PC-3 (cell line): ENCODE data around the gene RNF225. TPM values are rescaled to one million over a fixed set of nuclear protein-coding genes. Genes with fewer than 3 reads are reported as not detected.

Experiments used
- ATAC-seq: fragments of 200-7000 bp; cut with Tn5 transposase; 2 replicates; pipeline ENCODE4 v1.9.1; 2020; ENCODE audit warnings: mild to moderate bottlenecking, moderate library complexity
- BruUV-seq: library from RNA; stranded (reverse); fragments of 400-500 nt; replicated peaks from 2 replicates; lab custom pipeline; 2021; lab: Mats Ljungman, UMichigan
- CTCF ChIA-PET: fragments of 300-600 bp; sonication (Branson Sonifier 250); formaldehyde crosslinking; loops from one replicate; lab custom pipeline; 2022; ENCODE audit warnings: antibody characterized with exemption; lab: Charles Lee
- POLR2A ChIA-PET: fragments of 300-600 bp; sonication (Branson Sonifier 250); formaldehyde crosslinking; loops from one replicate; lab custom pipeline; 2022; ENCODE audit warnings: antibody characterized with exemption; ENCODE audit not compliant: unreplicated experiment; lab: Charles Lee
- DNase-seq: peaks from one replicate; pipeline ENCODE4 v3.0.0-alpha.2; 2015
- H2AFZ ChIP-seq: fragments of 300-600 bp; sonication (generic); 2 replicates; pipeline ENCODE4 v1.6.0; 2016; ENCODE audit warnings: antibody characterized with exemption, low read length
- H3F3A ChIP-seq: fragments of 300-600 bp; sonication (generic); one replicate; pipeline ENCODE4 v1.6.0; 2017; ENCODE audit warnings: antibody characterized with exemption, low read length, control low read depth, mild to moderate bottlenecking; ENCODE audit not compliant: unreplicated experiment
- H3K27ac ChIP-seq: fragments of 300-600 bp; sonication (generic); 2 replicates; pipeline ENCODE4 v1.5.1; 2016; ENCODE audit warnings: mild to moderate bottlenecking, low read length
- H3K27me3 ChIP-seq: fragments of 300-600 bp; sonication (generic); 2 replicates; pipeline ENCODE4 v1.6.1; 2016; ENCODE audit warnings: low read length, mixed read lengths
- H3K36me3 ChIP-seq: fragments of 300-600 bp; sonication (generic); 2 replicates; pipeline ENCODE4 v1.6.1; 2016; ENCODE audit warnings: low read depth, mixed run types, low read length, mixed read lengths
- H3K4me1 ChIP-seq: fragments of 300-600 bp; sonication (generic); 2 replicates; pipeline ENCODE4 v1.5.1; 2016; ENCODE audit warnings: low read length; ENCODE audit not compliant: insufficient read depth
- H3K4me2 ChIP-seq: fragments of 300-600 bp; sonication (generic); 2 replicates; pipeline ENCODE4 v1.6.0; 2016; ENCODE audit warnings: low read length
- H3K4me3 ChIP-seq: fragments of 300-600 bp; sonication (generic); 2 replicates; pipeline ENCODE4 v1.5.1; 2016; ENCODE audit warnings: mild to moderate bottlenecking, low read length, mixed read lengths
- H3K79me2 ChIP-seq: fragments of 300-600 bp; sonication (generic); 2 replicates; pipeline ENCODE4 v1.6.1; 2017; ENCODE audit warnings: low read length, mixed read lengths
- H3K9ac ChIP-seq: fragments of 300-600 bp; sonication (generic); 2 replicates; pipeline ENCODE4 v1.6.0; 2016; ENCODE audit warnings: mild to moderate bottlenecking, low read length
- H3K9me2 ChIP-seq: fragments of 300-600 bp; sonication (generic); replicated peaks from 2 replicates; pipeline ENCODE4 v1.6.1; 2016; ENCODE audit warnings: mixed run types, low read length, mixed read lengths
- H3K9me3 ChIP-seq: fragments of 300-600 bp; sonication (generic); 2 replicates; pipeline ENCODE4 v1.6.1; 2016; ENCODE audit warnings: low read length, mixed read lengths
- H4K20me1 ChIP-seq: fragments of 300-600 bp; sonication (generic); 2 replicates; pipeline ENCODE4 v1.6.1; 2016; ENCODE audit warnings: low read length, mixed read lengths
- CTCF ChIP-seq: fragments of 300-600 bp; sonication (generic); conservative IDR thresholded peaks from 2 replicates; pipeline ENCODE4 v1.5.1; 2017; ENCODE audit warnings: antibody characterized with exemption, low read depth, mild to moderate bottlenecking, low read length
- EZH2 ChIP-seq: fragments of 300-600 bp; sonication (generic); IDR thresholded peaks from one replicate; pipeline ENCODE4 v1.6.1; 2017; ENCODE audit warnings: antibody characterized with exemption, mild to moderate bottlenecking, low read length; ENCODE audit not compliant: unreplicated experiment
- EZH2phosphoT487 ChIP-seq: fragments of 300-600 bp; sonication (generic); IDR thresholded peaks from 2 replicates; pipeline ENCODE4 v1.6.1; 2018; ENCODE audit warnings: mild to moderate bottlenecking, antibody characterized with exemption, low read length, borderline replicate concordance
- intact Hi-C: fragments of 100-400 bp; cut with micrococcal nuclease; formaldehyde crosslinking; loops from 2 replicates; pipeline ENCODE4 v1.9.0; 2023
- total RNA-seq: library from RNA; depleted of rRNA; stranded (reverse); fragments of >200 nt; gene quantifications from 2 replicates; pipeline ENCODE4 v1.2.3, GENCODE V29; 2014

RNF225 gene
- total RNA-seq, 1 experiment from 2014 or later, result 2.2 TPM

GRCh38 chr19:58406818-58407657, 11.6 kb downstream of the RNF225 start:
- Histone ChIP-seq H3K9me2 (no peaks in the 10 kb centered on the region), H4K20me1 (no peaks in the 10 kb centered on the region), H3K27me3 (no peaks in the 10 kb centered on the region), H3K79me2 (peaks cover 39% of the 10 kb centered on the region), H3K9ac (peak overlapping the region; percentile 82; the same call in 1 of the 2 replicates), H3K36me3 (no peaks in the 10 kb centered on the region), H3K4me1 (peaks cover 21% of the 10 kb centered on the region), H2AFZ (no peak overlapping the region), H3K4me3 (peak overlapping the region; percentile 78), H3K9me3 (no peaks in the 10 kb centered on the region), H3F3A (no peaks in the 10 kb centered on the region), H3K27ac (no peak overlapping the region), H3K4me2 (peak overlapping the region; percentile 97)
- no peak for ATAC-seq
- ChIA-PET POLR2A (no interaction called here), CTCF (no interaction called here)
- intact Hi-C loops, result no loop called here
- BruUV-seq, result no TSS peak
- TF ChIP-seq CTCF (peak; percentile 71), EZH2phosphoT487 (no peak), EZH2 (no peak)
- DNase-seq, result no peak

DNA sequence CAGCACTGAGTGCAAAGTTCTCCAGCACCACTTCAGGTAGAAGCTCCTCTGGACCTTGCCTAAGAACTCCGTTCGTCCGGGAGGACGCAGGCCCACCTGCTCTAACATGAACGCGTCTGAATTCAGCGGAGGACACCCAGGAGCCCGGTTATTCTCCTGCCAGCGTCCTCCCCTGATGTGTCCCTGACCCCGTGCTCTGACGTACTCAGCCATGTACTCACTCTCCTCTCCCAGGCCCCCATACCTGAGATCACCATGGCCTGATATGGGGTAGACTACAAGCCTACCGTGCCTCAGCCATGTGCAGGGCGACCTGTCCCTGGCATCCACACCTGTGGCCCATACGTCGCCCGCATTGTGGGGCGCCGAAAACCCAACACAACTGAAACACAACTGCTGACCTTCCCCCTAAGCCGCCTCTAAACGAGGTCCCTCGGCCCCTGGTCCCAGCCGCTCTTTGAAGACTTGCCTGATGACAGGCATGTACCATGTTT, 12.2 kb downstream of the RNF225 start:
- no peaks in the 10 kb centered on the region for H3K36me3 ChIP-seq
- H3K9ac ChIP-seq, result peak overlapping the region; percentile 82
- DNase-seq (no peak), ATAC-seq (peak; percentile 4)
- peak overlapping the region; percentile 97 for H3K4me2 ChIP-seq
- peak overlapping the region; percentile 78 for H3K4me3 ChIP-seq
- no peaks in the 10 kb centered on the region for H4K20me1 ChIP-seq
- TSS peak; percentile 82 for BruUV-seq
- H3K4me1 ChIP-seq, result peaks cover 17% of the 10 kb centered on the region
- no peaks in the 10 kb centered on the region for H3K9me2 ChIP-seq
- H3K9me3 ChIP-seq, result no peaks in the 10 kb centered on the region
- TF ChIP-seq CTCF (no peak), EZH2phosphoT487 (no peak), EZH2 (no peak)
- ChIA-PET POLR2A (no interaction called here), CTCF (no interaction called here)
- intact Hi-C loops, result loop anchor here (1.0 kb wide), 1 partner anchor 60 kb away; the partner anchor contains the start of gene ZNF324
- H3K79me2 ChIP-seq, result peaks cover 36% of the 10 kb centered on the region
- H3F3A ChIP-seq, result no peaks in the 10 kb centered on the region
- peak overlapping the region; percentile 96 for H2AFZ ChIP-seq
- 0 out of 2 replicates have a peak overlapping the region, but pooled peaks have one; percentile 0 for H3K27ac ChIP-seq
- no peaks in the 10 kb centered on the region for H3K27me3 ChIP-seq
